ENCODE measurements around the gene BEND6.

DNA sequence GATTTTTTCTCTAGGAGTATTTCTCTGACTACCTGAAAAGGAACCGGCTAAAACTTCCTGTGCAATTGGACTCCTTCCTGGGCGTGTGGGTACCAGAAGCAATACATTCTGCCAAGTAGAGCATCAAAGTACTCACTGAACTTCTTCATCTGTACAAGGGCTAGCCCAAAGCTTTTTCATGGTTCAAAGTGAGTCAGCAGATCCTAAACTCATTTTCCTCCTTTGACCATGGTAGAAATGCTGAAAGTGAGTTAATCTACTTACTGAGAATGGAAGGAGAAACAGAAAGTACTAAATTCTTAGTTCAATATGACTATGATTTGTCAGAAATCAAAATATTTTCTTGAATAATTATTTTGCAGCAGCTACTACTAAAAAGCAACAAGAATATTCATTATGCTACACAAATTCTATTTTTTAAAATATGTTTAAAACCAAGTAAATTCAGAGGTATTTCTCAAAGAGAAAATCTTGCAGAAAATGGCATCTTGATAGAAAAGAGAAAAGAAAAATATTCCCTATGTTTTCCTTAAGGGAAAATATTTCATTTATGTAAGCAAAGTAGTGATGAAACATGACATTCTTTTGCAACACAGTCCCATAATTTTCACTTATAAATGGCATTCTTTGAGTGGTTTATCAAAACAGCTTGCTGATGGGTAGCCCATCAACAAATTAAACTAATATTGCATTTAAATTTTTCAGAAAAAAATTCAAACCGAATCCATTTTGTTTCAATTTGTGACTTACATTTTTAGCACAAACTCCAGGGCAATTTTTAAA is 3.7 kb upstream of the BEND6 start:
- TF ChIP-seq, protein P1, sequence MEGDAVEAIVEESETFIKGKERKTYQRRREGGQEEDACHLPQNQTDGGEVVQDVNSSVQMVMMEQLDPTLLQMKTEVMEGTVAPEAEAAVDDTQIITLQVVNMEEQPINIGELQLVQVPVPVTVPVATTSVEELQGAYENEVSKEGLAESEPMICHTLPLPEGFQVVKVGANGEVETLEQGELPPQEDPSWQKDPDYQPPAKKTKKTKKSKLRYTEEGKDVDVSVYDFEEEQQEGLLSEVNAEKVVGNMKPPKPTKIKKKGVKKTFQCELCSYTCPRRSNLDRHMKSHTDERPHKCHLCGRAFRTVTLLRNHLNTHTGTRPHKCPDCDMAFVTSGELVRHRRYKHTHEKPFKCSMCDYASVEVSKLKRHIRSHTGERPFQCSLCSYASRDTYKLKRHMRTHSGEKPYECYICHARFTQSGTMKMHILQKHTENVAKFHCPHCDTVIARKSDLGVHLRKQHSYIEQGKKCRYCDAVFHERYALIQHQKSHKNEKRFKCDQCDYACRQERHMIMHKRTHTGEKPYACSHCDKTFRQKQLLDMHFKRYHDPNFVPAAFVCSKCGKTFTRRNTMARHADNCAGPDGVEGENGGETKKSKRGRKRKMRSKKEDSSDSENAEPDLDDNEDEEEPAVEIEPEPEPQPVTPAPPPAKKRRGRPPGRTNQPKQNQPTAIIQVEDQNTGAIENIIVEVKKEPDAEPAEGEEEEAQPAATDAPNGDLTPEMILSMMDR (IDR thresholded peaks at IDR 0.05) = no peak
- TF ChIP-seq POLR2A (IDR thresholded peaks at IDR 0.05) = no peak
- TF ChIP-seq POLR2AphosphoS5 (IDR thresholded peaks at IDR 0.05) = no peak
- no peak for TF ChIP-seq EP300 (IDR thresholded peaks at IDR 0.05)
